Loucy (cell line): Measurements from ENCODE around the gene TSHZ2.

Source experiments
- H2AFZ ChIP-seq: fragments of 200-600 bp; sonication (generic); 2 replicates; pipeline ENCODE4 v1.6.0; 2016; ENCODE audit warnings: antibody characterized with exemption, mild to moderate bottlenecking, low read length, moderate library complexity
- H3F3A ChIP-seq: fragments of 200-600 bp; 2 replicates; pipeline ENCODE4 v1.6.0; 2016; ENCODE audit warnings: antibody characterized with exemption, low read depth, mild to moderate bottlenecking
- H3K27me3 ChIP-seq: fragments of 200-600 bp; sonication (generic); 2 replicates; pipeline ENCODE4 v1.6.1; 2014; ENCODE audit warnings: low read length, mild to moderate bottlenecking; ENCODE audit not compliant: insufficient read depth, poor library complexity, severe bottlenecking
- H3K36me3 ChIP-seq: fragments of 200-600 bp; sonication (generic); 2 replicates; pipeline ENCODE4 v1.6.1; 2016; ENCODE audit warnings: low read length; ENCODE audit not compliant: insufficient read depth
- H3K4me1 ChIP-seq: fragments of 200-600 bp; sonication (generic); 2 replicates; pipeline ENCODE4 v1.5.1; 2014; ENCODE audit warnings: low read length, mild to moderate bottlenecking; ENCODE audit not compliant: insufficient read depth, poor library complexity, severe bottlenecking
- H3K4me2 ChIP-seq: fragments of 200-600 bp; sonication (generic); 2 replicates; pipeline ENCODE4 v1.6.0; 2014; ENCODE audit warnings: antibody characterized with exemption, low read length, low read depth, mild to moderate bottlenecking; ENCODE audit not compliant: poor library complexity, severe bottlenecking
- H3K4me3 ChIP-seq: fragments of 200-600 bp; sonication (generic); 2 replicates; pipeline ENCODE4 v1.5.1; 2014; ENCODE audit warnings: low read length, mild to moderate bottlenecking, mixed read lengths; ENCODE audit not compliant: poor library complexity, severe bottlenecking
- H3K79me2 ChIP-seq: fragments of 200-600 bp; sonication (generic); 2 replicates; pipeline ENCODE4 v1.6.1; 2014; ENCODE audit warnings: low read length; ENCODE audit not compliant: insufficient read depth
- H3K9ac ChIP-seq: fragments of 200-600 bp; sonication (generic); 2 replicates; pipeline ENCODE4 v1.6.0; 2014; ENCODE audit warnings: mild to moderate bottlenecking, low read depth, low read length, moderate library complexity; ENCODE audit not compliant: poor library complexity, severe bottlenecking
- H3K9me2 ChIP-seq: fragments of 200-600 bp; sonication (generic); replicated peaks from 2 replicates; pipeline ENCODE4 v1.6.1; 2016; ENCODE audit warnings: low read depth, low read length, mixed read lengths
- H3K9me3 ChIP-seq: fragments of 200-600 bp; sonication (generic); 2 replicates; pipeline ENCODE4 v1.6.1; 2014; ENCODE audit warnings: mild to moderate bottlenecking, antibody characterized with exemption, low read length, low read depth; ENCODE audit not compliant: insufficient read depth
- H4K20me1 ChIP-seq: fragments of 200-600 bp; sonication (generic); 2 replicates; pipeline ENCODE4 v1.6.0; 2014; ENCODE audit warnings: antibody characterized with exemption, low read length, mild to moderate bottlenecking; ENCODE audit not compliant: insufficient read depth, poor library complexity, severe bottlenecking
- CTCF ChIP-seq: fragments of 200-600 bp; sonication (generic); conservative IDR thresholded peaks from 2 replicates; pipeline ENCODE4 v1.5.1; 2014; ENCODE audit warnings: mild to moderate bottlenecking, antibody characterized with exemption, low read length
- EZH2phosphoT487 ChIP-seq: fragments of 200-600 bp; IDR thresholded peaks from 2 replicates; pipeline ENCODE4 v1.6.1; 2018; ENCODE audit warnings: antibody characterized with exemption, mild to moderate bottlenecking, moderate library complexity, borderline replicate concordance

Gene TSHZ2

GRCh38 chr20:52962183-52962582 is 10.0 kb upstream of the TSHZ2 start:
- Histone ChIP-seq H4K20me1 (no peaks in the 10 kb centered on the region), H3K4me1 (no peaks in the 10 kb centered on the region), H2AFZ (no peak overlapping the region), H3K4me3 (no peak overlapping the region), H3K9ac (no peak overlapping the region), H3K4me2 (no peak overlapping the region), H3K27me3 (no peaks in the 10 kb centered on the region), H3F3A (no peaks in the 10 kb centered on the region), H3K79me2 (no peaks in the 10 kb centered on the region), H3K36me3 (no peaks in the 10 kb centered on the region), H3K9me2 (no peaks in the 10 kb centered on the region), H3K9me3 (no peaks in the 10 kb centered on the region)
- no peak for TF ChIP-seq EZH2phosphoT487
- no peak for TF ChIP-seq CTCF

GRCh38 chr20:52963131-52963530 is 9.0 kb upstream of the TSHZ2 start:
- H4K20me1 ChIP-seq = no peaks in the 10 kb centered on the region
- H2AFZ ChIP-seq = no peak overlapping the region
- H3K4me1 ChIP-seq = no peaks in the 10 kb centered on the region
- H3K9ac ChIP-seq = no peak overlapping the region
- TF ChIP-seq EZH2phosphoT487 (no peak), CTCF (no peak)
- no peaks in the 10 kb centered on the region for H3K79me2 ChIP-seq
- 0 out of 2 replicates have a peak, but pooled peaks cover 4% of the 10 kb centered on the region for H3K9me3 ChIP-seq
- H3K4me3 ChIP-seq = no peak overlapping the region
- H3K9me2 ChIP-seq = no peaks in the 10 kb centered on the region
- no peaks in the 10 kb centered on the region for H3K27me3 ChIP-seq
- H3K36me3 ChIP-seq = no peaks in the 10 kb centered on the region
- no peaks in the 10 kb centered on the region for H3F3A ChIP-seq
- no peak overlapping the region for H3K4me2 ChIP-seq

- no peak for TF ChIP-seq CTCF
- TF ChIP-seq EZH2phosphoT487 = no peak
- Histone ChIP-seq H3K9ac (no peak overlapping the region), H3K79me2 (no peaks in the 10 kb centered on the region), H4K20me1 (no peaks in the 10 kb centered on the region), H3K36me3 (no peaks in the 10 kb centered on the region), H3K4me2 (no peak overlapping the region), H2AFZ (no peak overlapping the region), H3K9me2 (no peaks in the 10 kb centered on the region), H3K27me3 (no peaks in the 10 kb centered on the region), H3K9me3 (0 out of 2 replicates have a peak, but pooled peaks cover 4% of the 10 kb centered on the region), H3K4me1 (no peaks in the 10 kb centered on the region), H3F3A (no peaks in the 10 kb centered on the region), H3K4me3 (no peak overlapping the region)
These were observed 8.0 kb upstream of the TSHZ2 start for GRCh38 chr20:52964131-52964530.
